Stimulated activated CD8-positive, alpha-beta memory T cell treated with anti-CD3 and anti-CD28 coated beads, Interleukin-7, amount 100 ng/mL, for 24 hours (primary cell): Measurements from ENCODE around the gene GRK5.

ENCODE experiments used
- DNase-seq: peaks from one replicate; pipeline ENCODE4 v3.0.0-alpha.2; 2020; ENCODE audit warnings: low read depth

The GRK5 gene

DNA sequence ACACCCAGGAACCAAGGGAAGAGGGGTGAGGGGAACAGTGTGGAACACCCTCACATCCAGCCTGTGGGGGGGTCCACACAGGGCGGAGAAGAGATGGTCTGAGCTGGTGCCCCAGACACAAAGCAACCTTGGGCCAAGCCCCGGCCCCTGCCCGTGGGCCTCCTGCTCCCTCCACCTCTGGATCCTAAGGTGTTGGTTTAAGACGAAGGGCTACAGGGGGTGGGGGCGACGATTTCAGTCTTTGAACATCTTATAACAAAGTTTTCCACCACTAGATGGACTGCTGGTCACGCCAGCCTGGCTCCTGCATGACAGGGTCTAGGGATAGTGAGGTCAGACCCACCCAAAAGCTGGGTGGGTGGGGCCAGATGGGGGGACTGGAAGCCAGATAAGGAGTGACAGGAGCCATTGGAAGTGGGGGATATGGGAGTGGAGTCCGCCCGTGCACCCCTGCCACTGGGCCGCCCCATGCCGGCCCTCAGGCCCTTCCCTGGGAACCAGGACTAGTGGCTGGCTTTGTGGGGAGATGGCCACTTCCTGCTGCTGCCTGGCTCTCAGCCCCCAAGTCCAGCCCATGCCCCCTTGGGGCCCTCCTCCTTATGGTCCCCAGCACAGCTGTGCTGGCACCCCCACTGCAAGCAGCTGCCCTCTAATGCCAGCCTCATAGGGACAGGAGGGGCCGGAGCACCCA lies 236.7 kb downstream of the GRK5 start:
- no peak for DNase-seq

DNA sequence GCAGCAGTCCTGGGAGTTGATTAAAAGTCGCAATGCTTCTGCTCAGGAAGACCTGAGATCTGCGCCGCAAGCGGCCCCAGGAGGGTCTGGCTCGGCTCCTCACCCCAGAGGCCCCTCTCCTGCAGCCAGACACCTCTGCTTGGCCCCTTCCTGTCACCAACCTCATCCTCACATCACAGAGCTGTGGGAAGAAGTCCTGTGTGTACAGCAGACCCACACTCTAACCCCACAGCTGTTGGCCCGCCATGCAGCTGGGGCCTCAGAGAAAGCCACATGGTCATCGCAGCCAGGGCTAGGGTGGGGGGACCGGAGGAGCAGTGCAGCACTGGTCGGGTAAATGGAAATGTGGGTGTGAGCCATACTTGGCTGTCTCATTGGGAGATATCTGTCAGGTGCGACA lies 237.5 kb downstream of the GRK5 start:
- no peak for DNase-seq

DNA sequence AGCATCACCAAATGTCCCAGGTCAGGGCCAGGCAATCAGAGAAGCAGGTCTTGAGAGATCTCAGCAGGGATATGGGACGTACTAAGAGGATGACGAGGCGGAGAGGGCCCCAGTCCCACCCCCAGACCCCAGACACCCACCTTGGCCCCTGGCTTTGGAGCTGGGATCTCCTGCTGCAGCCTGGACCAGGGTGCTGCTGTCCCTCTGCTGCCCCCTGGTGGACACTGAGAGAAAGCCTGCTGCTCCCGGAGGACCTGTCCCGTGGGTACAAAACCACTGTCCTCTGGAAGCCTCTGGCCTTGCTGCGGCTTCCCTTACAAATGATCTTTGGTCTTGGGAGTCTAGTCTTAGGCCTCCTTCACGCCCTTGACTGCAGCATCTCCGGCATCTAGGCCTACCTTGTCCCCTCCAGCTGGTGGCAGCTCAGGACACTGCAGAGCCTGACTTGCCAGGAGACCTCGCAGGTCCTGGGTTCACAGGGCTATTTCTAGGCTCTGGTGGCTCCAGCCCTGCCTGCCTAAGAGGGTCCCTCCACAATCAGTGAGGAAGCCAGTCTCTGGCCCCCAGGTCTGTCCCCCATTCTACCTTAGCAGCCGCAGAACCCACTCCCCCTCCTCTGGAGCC lies 238.1 kb downstream of the GRK5 start:
- DNase-seq = peak; percentile 69

DNA sequence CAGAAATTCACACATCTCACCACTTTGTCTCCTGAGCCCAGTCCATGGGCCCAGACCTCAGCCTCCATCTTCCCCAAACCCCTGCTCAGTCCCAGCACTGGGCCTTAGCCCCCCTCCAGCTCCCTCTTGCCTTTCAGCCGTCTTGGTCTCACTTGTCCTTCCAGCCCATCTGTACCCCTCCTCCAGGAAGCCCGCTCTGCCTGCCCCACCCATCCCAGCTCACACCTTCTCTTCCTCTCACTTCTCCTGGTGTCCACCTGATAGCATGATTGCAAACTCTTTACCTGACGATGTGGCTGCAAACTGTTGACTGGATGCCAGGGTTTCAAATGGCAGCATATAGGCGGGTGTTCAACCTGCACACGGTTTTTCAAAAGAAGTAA lies 238.6 kb downstream of the GRK5 start:
- no peak for DNase-seq

DNA sequence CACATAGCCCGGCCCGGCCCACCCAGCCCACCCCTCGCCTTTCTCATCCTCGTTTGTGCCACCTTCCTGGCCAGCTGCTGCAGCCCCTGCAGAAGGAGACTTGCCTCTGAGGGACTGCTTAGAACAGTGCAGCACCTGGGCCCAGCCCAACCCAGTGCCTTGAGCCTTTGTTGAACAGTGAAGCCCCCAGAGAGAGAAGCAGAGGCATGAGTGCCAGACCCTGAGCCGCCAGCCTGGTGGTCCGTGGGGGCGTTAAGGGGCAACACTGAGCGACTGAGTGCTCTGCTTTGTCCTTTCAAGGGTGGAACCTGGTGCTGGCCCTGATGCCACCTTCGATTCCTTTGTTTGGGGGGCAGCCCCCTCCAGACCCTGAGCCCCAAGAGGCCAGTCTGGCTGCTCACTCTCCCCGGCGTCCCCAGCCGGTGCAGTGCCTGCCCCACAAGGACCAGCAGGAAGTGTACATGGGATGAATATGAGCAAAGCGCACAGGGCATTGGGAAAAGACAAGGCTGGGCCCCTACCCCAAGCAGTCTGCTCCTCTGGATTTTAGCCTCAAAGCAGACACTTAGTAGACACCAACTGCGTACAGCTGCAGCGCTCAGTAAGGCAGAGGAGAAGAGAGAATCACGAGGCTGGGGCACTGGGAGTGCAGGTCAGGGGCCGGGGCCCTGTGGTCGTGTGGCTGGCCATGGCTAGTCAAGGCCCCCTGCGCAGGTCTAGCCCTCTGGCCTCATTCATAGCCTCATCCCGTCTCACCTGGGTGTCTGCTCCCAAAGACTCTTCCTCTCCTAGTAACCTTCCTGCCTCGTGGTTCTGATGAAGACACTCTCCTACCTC lies 239.3 kb downstream of the GRK5 start:
- DNase-seq = no peak

DNA sequence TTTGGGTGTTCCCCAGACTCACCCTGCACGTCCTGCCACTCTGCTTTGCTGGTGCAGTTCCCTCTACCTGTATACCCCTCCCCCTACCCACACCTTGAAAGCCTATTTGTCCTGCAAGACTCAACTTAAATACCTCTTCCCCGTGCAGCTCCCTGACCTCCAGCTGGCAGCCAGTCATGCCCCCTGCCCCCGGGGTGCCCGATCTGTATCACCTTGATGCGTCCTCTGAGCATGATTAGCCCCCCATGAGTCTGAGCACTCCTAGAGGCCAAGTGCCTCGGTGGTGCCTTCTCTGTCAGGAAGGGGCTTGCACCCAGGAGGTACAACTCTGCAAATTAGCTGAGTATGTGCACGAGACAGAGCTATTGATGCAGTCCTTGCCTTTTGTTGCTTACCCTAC lies 240.1 kb downstream of the GRK5 start:
- DNase-seq = no peak

DNA sequence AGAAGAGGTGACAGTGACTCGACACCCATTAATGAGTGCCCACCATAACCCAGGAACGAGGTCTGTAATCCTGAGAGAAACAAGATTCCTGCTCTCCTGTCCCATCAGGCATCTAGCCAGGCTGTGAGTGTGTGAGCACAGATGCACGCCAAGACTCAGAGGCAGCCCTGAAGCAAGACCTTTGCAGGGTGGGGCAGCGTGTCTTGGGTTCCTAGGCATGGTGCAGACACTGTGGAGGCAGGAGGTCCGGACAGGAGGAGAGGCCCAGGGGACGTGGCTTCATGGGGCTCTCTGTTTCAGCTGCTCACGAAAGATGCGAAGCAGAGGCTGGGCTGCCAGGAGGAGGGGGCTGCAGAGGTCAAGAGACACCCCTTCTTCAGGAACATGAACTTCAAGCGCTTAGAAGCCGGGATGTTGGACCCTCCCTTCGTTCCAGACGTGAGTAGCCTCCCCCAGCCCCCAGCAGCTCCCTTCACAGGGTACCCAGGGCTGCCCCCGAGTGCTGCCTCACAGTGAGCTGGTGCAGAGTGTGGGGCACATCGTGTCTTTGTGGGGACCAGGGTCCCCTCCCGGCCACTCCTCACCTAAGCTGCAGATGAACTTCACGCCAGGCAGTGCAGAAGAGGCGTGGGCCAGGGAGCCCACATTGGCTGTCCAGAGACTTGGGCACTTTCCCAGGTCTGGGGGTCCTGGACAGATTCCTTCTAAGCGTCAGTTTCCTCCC lies 240.6 kb downstream of the GRK5 start:
- DNase-seq = no peak

DNA sequence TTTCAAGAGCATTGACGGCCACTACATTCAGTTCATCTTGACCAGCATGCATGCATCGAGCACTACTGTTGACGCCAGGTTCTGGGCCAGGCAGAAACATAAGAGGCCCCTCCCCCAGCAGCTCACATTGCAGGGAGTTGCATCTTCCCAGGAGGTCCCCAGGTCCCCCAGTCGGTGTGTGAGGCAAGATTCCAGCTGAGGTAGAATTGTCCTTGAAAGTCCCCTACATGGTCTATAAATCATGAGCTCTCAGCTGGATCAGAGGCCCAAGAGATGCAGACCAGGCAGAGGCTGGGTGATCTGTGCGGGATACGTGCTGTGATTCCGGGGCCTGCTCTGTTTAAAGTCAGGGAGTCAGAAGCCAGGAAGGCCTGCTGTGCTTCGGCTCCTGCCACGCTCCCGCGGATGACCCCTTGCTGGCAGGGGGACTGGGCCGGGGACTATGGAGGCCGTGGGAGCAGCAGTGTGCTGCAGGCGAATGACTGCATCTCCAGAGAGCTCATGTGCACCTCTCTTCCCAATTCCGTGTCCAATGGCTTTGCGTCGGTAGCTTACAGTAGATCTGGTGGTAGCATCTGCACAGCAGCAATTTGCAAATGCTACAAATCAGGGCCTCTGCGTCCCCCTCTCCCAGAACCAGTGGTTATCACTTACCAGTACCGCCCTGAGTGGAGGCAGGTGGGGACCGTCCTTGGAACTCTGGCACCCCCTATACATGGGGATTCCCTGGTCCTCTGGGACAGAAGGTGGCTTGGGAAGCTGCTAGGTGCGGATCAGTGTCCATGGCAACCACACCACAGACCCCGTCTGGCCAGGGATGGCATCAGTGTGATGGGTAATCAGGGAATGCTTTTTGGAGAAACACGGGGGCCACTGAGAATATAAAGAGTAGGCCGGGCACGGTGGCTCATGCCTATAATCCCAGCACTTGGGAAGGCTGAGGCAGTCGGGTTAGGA lies 241.5 kb downstream of the GRK5 start:
- no peak for DNase-seq

DNA sequence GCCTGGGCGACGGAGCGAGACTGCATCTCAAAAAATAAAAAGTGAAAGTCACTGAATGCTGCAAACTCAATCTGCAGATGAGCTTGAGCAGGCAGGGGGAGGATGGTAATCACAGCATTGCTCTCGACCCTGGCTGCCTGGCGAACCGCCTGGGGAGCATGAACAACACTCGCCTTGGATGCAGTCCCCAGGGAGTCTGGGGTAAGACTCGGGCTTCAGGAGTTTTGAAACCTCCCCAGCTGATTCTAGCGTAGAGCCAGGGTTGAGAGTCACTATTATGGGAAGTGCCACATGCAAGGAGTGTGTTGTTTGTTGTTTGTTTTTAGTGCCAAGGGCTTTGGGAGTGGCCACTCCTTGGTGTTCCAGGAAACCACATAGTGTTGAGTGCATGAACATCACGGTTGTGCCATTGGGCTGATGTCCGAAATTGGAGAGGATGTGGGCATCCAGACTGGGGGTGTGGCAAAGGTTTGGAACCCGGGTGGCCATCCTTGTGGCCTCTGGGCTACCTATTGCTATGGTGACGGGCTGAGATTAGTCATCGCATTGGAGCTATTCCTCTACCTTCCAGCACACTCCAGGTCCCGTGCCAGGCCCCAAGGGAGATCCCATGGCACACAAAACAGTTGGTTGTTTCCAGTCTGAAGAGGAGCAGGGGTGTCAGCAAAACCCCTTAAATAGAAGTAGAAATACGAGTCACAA lies 242.5 kb downstream of the GRK5 start:
- no peak for DNase-seq

DNA sequence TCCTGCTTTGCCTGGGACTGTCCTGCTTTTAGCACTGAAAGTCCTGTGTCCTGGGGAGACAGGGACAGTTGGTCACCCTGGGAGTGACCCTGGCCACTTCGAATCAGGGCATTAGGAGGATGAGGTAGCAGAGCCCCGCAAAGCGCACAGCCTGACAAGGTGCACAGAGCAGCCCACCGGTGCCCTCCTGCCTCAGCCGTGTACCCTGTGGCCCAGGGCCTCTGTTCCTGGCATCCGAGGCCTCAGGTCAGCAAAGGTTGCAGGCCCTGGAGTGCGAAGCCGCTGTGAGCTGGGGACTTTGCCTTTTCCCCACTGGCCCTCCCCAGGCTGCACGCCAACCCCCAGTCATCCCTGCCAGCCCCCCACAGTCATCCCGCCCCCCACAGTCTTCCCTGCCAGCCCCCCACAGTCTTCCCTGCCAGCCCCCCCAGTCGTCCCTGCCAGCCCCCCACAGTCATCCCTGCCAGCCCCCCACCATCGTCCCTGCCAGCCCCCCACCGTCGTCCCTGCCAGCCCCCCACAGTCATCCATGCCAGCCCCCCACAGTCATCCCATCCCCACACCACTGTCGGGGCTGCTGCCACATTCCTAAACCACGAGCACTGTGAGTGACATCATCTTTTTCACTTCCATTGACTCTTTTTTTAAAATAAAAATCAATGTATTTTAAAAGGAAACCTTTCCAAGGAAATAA lies 243.4 kb downstream of the GRK5 start:
- DNase-seq = no peak

DNA sequence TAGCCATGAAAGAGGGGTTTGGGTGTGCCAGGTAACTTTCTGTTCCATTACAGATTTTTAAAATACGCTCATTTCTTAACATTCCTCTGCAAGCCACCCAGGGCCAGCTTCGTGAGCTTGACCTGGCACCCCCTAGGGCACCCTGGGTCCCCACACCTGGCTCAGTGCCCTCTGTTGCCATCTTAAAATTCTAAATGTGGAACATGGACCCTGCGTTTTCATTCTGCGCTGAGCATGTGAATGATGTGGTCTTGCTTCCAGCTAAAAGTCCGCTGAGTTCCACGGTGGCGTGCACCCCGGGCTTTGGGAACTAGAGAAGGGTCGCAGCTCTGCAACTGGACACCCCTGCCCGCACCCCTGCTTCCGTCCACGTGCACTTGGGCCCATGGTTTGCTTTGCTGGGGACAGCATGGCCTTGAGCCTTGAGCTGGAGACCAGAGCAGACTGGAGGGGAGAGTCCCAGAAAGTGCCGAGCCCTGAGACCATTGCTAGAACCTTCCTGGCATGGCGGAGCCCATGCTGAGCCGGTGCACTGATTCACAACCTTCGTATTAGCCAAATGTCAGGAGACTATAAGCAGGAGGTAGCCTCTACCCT lies 244.0 kb downstream of the GRK5 start:
- DNase-seq = no peak

DNA sequence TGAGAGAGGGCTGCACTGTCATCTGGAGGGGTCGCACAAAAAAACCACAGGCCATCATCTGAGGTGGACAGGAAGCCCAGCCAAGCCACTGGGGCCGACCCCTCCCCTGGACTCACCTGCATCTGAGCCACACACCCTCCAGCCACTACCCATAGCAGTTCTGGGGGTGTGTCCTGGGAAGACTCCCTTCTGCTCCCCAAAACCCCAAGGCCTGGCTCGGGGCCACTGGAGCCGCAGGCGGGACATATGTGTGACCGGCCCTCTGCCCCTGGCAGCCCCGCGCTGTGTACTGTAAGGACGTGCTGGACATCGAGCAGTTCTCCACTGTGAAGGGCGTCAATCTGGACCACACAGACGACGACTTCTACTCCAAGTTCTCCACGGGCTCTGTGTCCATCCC lies 245.0 kb downstream of the GRK5 start:
- DNase-seq = no peak

DNA sequence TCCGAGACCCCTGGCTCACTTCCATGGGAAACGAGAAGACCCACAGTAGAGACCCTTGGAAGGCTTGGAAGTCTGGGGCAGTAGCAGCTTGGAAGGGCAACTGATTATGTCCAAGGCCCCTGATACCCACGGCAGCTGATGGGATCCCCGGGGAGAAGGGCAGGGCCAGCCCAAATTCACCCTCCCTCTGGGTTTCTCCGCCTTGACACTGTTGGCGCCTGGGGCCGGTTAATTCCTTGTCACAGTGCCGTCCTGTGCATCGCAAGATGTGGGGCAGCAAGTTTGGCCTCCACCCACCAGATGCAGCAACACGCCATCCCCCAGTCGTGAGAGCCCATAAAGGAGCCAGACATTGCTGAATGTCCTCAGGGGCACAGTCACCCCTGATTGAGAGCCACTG lies 245.9 kb downstream of the GRK5 start:
- no peak for DNase-seq

DNA sequence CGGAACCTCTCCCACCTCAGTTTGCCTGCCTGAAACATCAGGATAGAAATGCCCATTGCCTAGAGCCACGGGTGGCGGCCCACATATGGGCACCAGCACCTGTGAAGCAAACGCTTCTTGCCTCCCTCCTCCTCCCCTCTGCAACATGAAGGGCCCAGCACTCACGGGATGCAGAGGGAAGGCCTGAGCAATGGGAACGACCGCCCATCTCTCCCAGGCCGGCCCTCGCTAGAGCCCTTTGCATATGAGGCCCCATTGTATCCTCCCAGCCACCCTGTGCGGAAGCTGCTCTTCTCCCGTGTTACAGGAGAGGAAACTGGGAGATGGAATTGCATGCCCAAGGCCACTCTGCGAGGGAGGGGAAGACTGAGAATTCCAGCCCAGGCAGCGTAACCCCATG lies 246.9 kb downstream of the GRK5 start:
- DNase-seq = no peak

DNA sequence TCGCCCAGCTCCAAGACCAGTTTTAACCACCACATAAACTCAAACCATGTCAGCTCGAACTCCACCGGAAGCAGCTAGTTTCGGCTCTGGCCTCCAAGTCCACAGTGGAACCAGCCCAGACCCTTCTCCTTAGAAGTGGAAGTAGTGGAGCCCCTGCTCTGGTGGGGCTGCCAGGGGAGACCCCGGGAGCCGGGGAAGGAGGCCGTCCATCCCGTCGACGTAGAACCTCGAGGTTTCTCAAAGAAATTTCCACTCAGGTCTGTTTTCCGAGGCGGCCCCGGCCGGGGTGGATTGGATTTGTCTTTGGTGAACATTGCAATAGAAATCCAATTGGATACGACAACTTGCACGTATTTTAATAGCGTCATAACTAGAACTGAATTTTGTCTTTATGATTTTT lies 247.6 kb downstream of the GRK5 start:
- DNase-seq = no peak

DNA sequence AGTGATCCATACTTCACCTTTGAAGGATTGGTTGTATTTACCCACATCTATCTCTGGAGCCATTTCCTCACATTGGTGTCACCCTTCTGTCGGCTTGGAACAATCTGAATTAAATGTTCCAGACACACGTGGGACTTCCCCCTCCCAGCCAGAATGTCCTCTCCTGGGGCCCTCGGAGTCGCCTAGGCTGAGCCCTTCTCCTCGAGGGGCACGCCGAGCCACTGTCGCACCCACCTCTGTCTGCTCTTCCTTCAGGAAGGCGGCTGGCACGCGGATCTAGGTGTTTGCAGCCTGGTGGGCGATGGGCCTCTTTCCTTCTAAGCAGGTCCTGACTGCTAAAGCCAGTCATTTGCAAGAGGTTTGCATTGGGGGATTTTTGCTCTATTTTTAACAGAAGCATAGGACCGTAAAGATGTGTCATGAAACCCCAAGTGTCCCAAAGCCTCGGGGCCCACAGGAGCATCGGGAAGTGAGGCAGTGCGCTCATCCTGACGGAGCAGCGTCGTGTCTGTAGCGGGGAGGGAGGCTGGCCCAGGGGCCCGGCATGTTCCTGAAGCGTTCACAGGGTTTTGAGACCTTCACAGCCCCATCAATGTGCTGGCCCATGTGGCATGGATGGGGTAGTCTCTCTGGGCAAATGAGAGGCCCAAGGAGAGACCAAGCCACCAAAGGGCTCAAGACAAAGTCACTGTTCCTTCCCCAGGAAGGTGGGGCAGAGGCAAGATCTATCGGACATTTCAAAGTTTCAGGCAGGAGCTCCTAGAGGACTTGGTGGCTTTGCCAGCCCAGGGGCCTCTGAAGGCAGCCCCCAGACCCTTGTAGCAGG lies 248.5 kb downstream of the GRK5 start:
- DNase-seq = no peak

DNA sequence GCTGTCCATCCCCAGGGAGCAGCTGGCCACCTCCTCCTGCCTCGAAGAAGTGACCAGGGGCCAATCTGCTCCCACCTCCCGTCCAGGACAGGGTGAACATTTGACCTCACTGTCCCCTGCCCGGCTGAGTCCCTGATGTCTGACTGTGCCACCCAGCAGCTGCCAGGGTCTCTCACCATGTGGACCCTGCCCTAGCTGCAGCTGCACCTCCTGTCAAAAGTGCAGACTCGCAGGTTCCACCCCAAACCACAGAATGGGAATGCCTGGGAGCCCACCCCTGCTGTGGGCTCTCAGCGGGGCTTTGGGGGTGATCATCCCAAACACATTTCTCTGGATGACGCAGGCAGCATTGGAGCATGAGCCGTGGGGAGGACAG lies 249.1 kb downstream of the GRK5 start:
- no peak for DNase-seq

DNA sequence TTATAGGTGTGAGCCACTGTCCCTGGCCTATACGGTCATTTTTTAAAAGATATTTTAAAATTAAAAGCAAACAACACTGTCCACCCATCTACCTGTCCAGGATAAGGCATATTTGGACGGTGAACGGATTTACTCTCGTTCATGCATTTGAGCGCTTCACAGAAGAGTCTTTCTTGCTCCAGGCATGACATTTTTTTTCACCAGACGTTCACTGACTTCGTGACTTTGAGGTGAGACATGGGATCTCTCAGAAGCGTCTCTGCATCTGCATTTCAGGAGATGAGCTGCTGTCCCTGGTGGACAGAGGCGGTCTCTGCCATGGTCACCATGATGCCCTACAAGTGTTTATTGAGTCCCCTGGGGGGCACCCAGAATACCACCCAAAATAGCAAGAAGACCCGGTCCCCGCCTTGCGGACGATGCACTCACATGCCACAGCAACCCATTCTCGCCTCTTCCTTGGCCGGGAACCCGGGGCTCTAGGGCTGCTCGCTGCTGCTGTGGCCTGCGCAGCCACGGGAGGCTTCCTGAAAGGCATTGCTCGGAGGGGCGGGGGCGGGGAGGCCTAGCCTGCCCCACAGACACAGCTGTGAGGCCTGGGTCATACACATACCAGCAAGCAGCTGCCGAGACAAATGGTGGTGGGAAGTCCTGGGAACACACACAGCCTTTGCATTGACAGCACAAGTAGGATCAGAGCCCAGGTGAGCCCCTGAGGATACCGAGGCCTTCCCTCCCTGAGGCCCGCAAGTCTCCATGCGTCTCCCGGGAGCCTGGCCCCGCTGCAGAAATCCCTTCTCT lies 250.8 kb downstream of the GRK5 start:
- DNase-seq = no peak
